NCI-H2196 treated with DMSO at 0.1 percent for 48 hours (cell line): Measurements from ENCODE around the gene ASCC1.
"Not testable (repeated sequence)": the region's sequence is repeated elsewhere in the genome, so short reads cannot be mapped to it uniquely, and the experiment has no call there.

Source experiments
- DNase-seq: peaks from one replicate; lab custom pipeline; 2025; ENCODE audit not compliant: unreplicated experiment; lab: John Stamatoyannopoulos, UW

Gene ASCC1

DNA sequence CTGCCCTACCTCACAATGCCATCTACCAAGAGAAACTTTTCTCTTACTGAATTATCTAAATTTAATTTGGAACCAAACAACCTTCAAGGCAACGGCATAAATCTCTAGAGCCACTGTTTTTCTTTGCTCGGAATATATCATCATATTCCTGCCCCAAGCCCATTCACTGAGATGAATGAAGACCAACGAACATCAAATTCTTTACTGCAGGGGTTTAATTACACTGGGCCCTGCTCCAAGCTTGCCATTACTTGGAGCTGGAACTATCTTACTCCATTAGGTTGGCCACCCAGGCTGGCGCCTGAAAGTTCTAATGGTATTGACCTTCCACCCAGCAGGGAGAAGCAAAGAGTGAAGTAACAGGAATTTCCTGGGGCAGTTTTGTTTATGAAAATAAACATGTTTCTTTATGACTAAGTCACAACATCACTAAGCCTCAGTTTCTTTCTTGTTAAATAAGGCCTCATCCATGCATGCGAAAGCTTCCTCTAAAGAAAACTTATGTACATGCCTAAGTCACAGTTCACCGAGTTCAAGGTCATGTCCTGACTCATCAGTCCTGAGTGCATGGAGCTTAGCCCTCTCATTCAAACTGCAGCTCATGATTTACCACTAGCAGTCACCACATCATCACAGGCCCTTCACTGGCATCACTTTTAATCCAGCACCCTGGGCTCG is 42.3 kb downstream of the ASCC1 start:
- DNase-seq, result no peak

DNA sequence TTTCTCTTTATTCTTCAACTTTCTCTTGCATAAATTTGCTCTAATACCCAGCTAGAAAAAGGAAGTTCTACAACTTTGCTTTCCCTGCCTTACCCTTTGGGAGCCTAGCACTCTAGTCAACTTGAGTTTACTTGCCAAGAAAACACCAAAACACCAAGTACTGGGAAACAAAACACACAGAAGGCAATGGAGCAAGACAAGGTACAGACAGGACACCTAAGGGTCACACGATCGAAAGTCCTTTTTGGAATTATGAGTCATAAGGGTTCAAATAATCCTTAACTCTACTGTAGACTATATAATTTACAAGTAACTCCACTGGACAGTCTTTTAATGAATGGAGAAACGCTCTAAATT is 42.8 kb downstream of the ASCC1 start:
- DNase-seq, result no peak

DNA sequence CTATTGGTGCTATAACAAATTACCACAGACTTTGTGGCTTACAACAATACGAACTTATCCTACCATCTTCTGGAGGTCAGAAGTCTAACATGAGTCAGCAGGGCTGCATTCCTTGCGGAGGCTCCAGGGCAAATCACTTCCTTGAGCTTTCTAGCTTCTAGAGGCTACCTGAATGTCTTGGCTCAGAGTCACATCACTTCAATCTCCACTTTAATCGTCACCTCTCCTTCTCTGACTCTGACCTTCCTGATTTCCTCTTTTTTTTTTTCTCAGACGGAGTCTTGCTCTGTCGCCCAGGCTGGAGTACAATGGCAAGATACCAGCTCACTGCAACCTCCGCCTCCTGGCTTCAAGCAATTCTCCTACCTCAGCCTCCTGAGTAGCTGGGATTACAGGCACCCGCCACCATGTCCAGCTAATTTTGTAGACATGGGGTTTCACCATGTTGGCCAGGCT is 44.9 kb downstream of the ASCC1 start:
- DNase-seq, result no peak

DNA sequence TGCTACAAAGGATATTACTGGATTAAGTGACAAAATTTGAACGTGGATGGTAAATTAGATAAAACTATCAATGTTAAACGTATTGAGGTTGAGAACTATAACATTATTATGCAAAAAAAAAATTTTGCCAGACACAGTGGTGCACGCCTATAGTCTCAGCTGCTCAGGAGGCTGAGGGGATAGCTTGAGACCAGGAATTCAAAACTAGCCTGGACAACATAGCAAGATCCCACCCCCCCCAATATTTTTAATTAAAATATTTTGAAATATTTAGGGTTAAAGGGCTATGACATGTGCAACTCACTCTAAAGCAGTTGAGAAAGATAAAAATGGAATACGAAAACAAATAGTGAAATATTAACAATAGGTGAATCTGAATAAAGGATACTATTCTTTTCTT is 45.3 kb downstream of the ASCC1 start:
- no peak for DNase-seq

DNA sequence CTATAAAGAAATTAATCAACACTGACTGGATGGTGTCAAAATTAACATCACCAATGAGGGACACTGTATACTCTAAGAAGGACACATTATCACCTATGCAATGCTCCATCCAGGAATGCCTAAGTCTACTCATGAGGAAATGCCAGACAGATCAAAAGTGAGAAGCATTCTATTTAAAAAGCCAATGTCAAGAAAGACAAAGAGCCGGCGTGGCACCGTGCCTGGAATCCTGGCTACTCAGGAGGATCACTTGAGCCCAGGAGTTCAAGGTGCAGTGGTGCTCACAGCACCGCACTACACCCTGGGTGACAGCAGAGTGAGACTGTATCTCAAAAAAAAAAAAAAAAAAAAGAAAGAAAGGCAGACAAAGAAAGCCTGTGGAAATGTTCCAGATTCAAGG is 45.8 kb downstream of the ASCC1 start:
- no peak for DNase-seq

DNA sequence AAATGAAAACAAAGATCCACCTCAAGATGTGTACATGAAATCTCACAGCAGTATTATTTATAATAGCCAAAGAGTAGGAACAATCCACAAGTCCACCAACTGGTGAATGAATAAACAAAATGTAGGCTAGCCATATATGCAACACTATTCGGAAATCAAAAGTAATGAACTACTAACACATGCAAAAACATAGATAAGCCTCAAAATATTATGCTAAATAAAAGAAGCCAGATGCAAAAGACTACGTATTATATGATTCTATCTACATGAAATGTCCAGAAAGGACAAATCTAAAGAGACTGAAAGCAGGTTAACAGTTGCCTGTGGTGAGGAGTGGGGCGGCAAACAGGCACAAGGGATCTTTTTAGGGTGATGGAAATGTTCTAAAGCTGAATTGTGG is 49.0 kb downstream of the ASCC1 start:
- DNase-seq, result no peak

DNA sequence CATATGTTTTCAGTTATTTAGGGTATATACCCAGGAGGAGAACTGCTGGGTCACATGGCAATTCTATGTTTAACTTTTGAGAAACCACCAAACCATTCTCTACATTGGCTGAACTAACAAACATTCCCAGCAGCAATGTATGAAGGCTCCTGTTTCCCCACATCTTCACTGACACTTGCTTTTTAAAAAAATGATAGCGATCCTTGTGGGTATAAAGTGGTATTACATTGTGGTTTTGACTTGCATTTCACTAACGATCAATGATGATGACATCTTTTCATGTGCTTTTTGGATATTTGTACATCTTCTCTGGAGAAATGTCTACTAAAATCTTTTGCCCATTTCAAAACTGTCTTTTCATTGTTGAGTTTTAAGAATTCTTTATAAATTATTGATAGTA is 51.5 kb downstream of the ASCC1 start:
- no peak for DNase-seq

DNA sequence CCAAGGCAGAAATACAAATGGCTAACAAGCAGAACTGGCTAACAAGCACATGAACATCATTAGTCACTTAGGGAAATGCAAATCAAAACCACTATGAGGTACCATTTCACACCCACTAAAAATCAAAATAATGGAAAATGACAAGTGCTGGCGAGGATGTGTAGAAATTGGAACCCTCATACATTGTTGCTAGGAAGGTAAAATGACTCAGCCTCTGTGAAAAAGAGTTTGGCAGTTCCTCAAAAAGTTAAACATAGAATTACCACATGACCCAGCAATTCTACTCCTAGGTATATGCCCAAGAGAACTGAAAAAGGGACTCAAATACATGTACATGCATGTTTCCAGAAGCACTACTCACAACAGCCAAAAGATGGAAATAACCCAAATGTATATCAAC is 53.1 kb downstream of the ASCC1 start:
- no peak for DNase-seq

DNA sequence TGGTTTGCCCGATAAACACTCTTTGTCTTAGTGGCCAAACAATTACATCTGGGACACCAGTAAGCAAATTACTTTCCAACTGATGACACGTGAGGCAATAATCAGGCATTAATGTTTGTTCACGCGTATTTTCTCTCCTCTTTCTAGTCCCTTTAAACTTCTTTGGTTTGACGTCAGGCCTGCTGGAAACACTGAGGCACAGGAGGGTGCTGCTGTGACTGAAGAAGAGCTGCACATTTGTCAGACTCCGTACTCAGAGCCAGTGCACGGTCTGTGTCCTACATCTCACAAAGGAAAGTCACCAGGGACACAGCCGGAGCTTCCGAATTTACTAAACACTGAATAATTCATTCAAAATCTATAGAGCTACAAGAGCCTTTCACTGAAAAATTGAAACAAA is 57.9 kb downstream of the ASCC1 start:
- DNase-seq, result no peak

DNA sequence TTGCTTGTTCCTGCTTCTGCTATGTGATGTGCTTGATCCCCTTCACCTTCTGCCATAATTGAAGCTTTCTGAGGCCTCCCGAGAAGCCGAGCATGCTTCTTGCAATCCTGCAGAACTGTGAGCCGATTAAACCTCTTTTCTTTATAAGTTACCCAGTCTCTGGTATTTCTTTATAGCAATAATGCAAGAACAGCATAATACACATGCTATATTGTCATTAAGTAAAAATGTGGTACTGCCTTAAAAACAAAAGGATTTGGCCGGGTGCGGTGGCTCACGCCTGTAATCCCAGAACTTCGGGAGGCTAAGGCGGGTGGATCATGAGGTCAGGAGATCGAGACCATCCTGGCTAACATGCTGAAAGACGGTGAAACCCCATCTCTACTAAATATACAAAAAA is 59.9 kb downstream of the ASCC1 start:
- no peak for DNase-seq

DNA sequence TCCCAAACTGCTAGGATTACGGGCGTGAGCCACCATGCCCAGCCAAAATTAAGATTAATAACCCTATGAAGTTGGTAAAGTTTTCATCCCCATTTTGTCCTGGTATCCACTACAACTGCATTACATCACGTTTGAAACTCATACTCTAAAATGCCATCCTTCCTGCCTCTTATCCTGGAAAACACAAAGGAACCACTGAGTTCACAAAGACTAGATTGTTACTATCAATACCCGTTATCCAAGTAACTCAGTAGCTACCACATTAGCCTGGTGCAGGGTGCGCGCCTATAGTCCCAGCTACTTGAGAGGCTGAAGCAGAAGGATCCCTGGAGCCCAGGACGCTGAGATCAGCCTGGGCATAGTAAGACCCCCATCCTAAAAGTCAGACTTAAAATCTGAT is 63.8 kb downstream of the ASCC1 start:
- no peak for DNase-seq

DNA sequence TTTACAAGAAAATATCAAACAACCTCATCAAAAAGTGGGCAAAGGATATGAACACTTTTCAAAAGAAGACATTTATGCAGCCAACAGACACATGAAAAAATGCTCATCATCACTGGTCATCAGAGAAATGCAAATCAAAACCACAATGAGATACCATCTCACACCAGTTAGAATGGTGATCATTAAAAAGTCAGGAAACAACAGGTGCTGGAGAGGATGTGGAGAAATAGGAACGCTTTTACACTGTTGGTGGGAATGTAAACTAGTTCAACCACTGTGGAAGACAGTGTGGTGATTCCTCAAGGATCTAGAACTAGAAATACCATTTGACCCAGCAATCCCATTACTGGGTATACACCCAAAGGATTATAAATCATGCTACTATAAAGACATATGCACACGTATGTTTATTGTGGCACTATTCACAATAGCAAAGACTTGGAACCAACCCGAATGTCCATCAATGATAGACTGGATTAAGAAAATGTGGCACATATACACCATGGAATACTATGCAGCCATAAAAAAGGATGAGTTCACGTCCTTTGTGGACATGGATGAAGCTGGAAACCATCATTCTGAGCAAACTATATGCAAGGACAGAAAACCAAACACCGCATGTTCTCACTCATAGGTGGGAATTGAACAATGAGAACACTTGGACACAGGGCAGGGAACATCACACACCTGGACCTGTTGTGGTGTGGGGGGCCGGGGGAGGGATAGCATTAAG is 65.2 kb downstream of the ASCC1 start:
- not testable (repeated sequence) for DNase-seq

DNA sequence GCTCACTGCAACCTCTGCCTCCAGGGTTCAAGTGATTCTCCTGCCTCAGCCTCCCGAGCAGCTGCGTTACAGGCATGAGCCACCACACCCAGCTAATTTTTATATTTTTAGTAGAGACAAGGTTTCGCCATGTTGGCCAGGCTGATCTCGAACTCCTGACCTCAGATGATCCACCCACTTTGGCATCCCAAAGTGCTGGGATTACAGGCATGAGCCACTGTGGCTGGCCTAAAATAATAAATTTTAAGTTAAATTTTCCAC is 68.8 kb downstream of the ASCC1 start:
- not testable (repeated sequence) for DNase-seq

DNA sequence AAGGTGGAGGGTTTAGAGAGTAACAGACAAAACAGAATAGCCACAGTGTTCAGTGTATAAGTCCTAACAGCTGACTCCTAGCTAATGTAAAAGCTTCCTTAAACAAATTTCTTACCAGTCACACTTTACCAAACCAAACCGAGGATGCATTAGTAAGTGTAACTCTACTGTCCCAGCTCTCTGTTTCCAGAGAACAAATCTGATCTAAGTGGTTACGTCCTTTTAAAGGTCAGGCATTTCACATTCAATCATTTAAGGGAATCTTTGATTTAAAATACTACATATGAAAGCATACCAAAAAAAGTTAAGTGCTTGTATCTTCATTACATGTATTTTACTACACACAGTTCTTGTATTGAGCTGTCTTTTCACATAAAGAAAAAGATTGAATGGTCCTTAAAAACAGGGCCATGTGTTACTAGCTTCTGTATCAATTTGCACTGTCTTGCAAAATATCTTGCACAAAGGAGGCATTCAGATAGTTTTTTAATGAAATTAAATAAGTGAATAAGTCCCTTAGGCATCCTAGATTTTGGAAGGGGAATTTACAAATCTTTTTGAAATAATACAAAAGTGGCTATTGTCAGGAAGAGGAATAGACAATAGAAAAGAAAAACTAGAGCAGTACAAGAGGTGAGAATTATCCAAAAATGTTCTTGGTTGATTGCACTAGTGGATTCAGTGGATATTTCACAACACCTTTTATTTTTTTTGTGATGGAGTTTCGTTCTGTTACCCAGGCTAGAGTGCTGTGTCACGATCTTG is 69.3 kb downstream of the ASCC1 start:
- DNase-seq, result no peak

DNA sequence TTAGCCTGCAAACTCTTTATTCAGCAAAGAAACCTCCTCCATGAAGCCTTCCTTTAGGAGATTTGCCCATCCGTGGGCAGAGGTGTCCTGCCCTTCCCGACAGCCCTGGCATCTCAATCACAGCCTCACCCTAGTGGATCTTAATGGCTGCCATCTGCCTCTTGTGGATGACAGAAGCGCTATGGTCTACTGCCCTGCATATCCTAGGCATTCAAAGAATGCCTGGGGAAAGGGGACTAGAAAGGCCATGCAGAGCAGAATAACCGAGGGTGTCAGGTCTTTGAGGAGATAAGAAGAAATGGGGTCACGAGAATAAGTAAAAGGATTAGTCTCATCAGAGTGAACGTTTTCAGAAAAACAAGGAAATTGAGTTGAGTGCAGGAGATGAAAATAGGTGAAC is 70.0 kb downstream of the ASCC1 start:
- DNase-seq, result no peak

DNA sequence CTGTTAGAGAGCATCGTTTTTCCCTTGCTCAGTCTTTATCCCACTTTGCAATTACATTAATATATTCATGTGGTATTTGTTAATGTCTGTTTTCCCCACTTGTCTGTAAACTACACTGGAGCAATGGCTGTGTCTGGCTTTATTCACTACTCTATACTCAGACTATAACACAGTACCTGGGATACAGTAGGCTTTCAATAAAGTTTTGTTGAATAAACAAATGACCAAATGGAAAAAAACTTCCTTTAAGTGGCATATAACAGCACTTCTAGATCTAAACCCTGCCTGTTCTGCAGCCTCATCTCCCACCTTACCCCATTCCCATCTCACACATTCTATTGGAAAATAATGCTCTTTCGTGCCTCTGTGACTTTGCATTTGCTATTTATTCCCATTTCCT is 70.4 kb downstream of the ASCC1 start:
- DNase-seq, result no peak

DNA sequence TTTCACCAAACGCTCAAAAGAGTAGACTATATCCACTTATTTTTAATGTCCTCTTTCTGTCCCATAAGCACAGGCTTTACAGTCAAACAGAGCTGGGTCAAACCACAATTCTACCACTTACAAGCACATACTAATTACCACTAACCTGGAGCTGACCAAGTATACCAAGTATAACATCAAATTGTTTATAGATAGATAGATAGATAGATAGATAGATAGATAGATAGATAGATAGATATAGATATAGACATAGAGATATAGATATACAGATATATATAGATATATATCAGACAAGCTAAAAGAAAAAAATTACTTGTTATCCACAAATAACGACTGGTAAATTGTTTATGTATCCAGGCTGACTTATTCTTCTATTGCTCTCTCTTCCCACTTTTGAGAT is 75.2 kb downstream of the ASCC1 start:
- DNase-seq, result no peak

DNA sequence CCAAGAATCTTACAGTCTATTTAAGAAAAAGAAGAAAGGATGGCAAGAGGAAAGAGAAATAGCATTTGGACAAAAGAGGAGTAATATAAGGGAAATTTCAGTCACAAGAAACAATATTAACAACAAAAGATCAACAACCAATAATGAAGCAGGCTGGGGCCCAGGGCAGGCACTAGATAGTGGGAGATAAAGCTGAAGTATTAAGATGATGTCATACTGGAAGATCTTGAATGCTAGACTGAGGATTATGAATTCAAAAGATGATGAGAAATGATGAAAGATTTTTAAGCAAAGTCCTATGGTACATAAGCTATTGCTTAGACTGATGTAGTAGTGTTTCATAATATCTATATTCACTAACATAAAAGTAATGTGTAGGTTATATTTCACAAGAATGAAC is 75.9 kb downstream of the ASCC1 start:
- no peak for DNase-seq

DNA sequence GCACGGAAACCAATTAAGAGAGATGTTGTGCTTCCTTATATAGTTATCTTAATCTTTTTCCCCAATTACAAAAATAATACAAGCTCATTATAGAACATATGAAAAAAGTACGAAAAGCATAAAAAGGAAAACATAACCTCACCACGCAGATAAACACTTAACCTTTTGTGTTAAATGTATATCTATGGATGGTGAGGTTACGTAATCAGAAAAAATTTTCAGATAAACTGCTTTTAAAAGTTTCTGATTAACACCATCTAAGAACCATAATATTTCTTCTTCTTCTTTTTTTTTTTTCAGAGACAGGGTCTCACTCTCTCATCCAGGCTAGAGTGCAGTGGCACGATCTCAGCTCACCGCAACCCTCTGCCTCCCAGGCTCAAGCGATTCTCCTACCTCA is 78.5 kb downstream of the ASCC1 start:
- no peak for DNase-seq

DNA sequence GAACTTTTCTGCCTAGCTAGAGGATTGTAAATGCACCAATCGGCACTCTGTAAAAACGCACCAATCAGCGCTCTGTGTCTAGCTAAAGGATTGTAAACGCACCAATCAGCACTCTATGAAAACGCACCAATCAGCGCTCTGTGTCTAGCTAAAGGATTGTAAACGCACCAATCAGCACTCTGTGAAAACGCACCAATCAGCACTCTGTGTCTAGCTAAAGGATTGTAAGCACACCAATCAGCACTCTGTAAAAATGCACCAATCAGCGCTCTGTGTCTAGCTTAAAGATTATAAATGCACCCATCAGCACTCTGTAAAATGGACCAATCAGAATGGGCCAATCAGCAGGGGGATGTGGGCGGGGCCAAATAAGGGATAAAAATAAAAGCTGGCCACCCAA is 79.9 kb downstream of the ASCC1 start:
- not testable (repeated sequence) for DNase-seq

DNA sequence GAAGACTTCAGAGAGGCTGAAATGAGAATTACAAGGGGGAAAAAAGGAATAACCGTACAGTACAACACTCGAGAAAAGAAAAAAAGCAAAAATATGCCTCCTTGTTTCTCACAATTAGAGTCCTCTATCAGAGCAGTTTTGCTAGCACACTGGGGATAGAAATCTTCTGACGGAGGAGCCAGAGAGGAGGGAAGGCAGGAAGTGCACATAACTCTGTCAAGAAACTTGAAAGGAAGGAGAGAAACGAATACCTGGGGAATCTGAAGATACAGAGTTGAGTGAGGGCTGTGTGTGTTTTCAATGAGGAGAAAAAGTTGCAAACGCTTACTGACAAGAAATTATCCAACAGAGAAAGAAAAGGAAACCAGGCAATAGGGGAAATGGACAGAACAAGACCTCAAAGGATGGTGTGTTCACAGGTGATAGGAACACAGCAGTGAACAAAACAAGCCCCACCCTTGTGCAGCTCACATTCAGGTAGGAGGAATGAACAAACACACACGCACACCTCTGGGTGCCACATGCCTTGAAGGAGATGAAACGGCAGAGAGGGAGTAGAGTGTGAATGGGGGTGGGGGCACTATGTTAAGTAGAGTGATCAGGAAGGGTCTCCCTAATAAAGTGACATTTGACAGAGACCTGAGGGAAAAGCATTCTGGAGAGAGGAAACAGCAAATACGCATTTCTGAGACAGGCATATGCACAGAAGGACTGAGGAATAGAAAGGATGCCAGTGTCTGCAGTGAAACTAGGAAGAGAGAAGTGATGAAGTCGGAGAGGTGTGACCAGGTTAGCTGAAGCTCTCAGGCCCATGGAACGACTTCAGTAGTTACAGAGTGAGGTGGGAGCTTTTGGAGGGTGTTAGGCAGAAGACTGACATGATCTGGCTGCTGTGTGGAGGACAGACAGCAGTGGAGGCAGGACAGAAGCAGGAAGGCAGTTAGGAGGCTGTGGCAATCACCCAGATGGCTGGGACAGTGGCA is 81.0 kb downstream of the ASCC1 start:
- DNase-seq, result no peak
